HG02973 (cell line): Measurements from ENCODE around the gene ANKZF1.

Source experiments
- ATAC-seq: cut with Tn5 transposase; IDR thresholded peaks from one replicate; pipeline ENCODE4 v1.9.1; 2021; ENCODE audit warnings: moderate library complexity; ENCODE audit not compliant: unreplicated experiment

The ANKZF1 gene

GRCh38 chr2:219279916-219280516 lies 50.4 kb downstream of the ANKZF1 start:
- ATAC-seq, result no peak

- no peak for ATAC-seq
Observed at GRCh38 chr2:219280651-219281050, 51.0 kb downstream of the ANKZF1 start.

- ATAC-seq, result no peak
Observed at GRCh38 chr2:219281588-219281987, 52.0 kb downstream of the ANKZF1 start.

GRCh38 chr2:219282375-219282774 lies 52.8 kb downstream of the ANKZF1 start:
- no peak for ATAC-seq

GRCh38 chr2:219282943-219283581 lies 53.5 kb downstream of the ANKZF1 start:
- no peak for ATAC-seq

GRCh38 chr2:219284501-219285372 lies 55.1 kb downstream of the ANKZF1 start:
- no peak for ATAC-seq

- ATAC-seq, result no peak
Observed at GRCh38 chr2:219285373-219285735, 55.7 kb downstream of the ANKZF1 start.

GRCh38 chr2:219285894-219286425 lies 56.4 kb downstream of the ANKZF1 start:
- ATAC-seq, result no peak
